PC-9 (cell line): ENCODE measurements around the gene AKAP8L.

Experiments
- EZH2 ChIP-seq: fragments of 200-600 bp; sonication (generic); IDR thresholded peaks from 2 replicates; pipeline ENCODE4 v1.8.0; 2017; ENCODE audit warnings: antibody characterized with exemption, low read depth
- TF ChIP-seq, protein P1 (sequence below): fragments of 200-600 bp; sonication (generic); conservative IDR thresholded peaks from 2 replicates; pipeline ENCODE4 v1.6.1; 2017; ENCODE audit warnings: mixed run types, antibody characterized with exemption, mild to moderate bottlenecking, moderate library complexity

- TF ChIP-seq, protein P1, sequence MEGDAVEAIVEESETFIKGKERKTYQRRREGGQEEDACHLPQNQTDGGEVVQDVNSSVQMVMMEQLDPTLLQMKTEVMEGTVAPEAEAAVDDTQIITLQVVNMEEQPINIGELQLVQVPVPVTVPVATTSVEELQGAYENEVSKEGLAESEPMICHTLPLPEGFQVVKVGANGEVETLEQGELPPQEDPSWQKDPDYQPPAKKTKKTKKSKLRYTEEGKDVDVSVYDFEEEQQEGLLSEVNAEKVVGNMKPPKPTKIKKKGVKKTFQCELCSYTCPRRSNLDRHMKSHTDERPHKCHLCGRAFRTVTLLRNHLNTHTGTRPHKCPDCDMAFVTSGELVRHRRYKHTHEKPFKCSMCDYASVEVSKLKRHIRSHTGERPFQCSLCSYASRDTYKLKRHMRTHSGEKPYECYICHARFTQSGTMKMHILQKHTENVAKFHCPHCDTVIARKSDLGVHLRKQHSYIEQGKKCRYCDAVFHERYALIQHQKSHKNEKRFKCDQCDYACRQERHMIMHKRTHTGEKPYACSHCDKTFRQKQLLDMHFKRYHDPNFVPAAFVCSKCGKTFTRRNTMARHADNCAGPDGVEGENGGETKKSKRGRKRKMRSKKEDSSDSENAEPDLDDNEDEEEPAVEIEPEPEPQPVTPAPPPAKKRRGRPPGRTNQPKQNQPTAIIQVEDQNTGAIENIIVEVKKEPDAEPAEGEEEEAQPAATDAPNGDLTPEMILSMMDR = no peak
- no peak for TF ChIP-seq EZH2
These were observed 13.3 kb upstream of the AKAP8L start for GRCh38 chr19:15432018-15432494.
